Activated CD8-positive, alpha-beta T cell treated with anti-CD3 and anti-CD28 coated beads, Interleukin-2, amount 10 ng/mL, durations not matched to agents 7 days and 5 days (primary cell): Measurements from ENCODE around the gene NEK3. TPM values are rescaled to one million over a fixed set of nuclear protein-coding genes. Genes with fewer than 3 reads are reported as not detected.
A peak's percentile ranks its signal among the peaks of the same experiment; 100 is the strongest.
"Not testable (repeated sequence)": the region's sequence is repeated elsewhere in the genome, so short reads cannot be mapped to it uniquely, and the experiment has no call there.

Source experiments
- ATAC-seq: fragments of 150-1000 bp; cut with Tn5 transposase; one replicate; pipeline ENCODE4 v1.10.0; 2021; ENCODE audit warnings: moderate library complexity
- CTCF ChIA-PET: fragments of 350-600 bp; sonication (Branson Sonifier 250); formaldehyde crosslinking; loops from one replicate; lab custom pipeline; 2021; ENCODE audit warnings: antibody characterized with exemption; lab: Charles Lee
- POLR2A ChIA-PET: fragments of 350-600 bp; sonication (Branson Sonifier 250); formaldehyde crosslinking; loops from one replicate; lab custom pipeline; 2021; ENCODE audit warnings: antibody characterized with exemption; lab: Charles Lee
- DNase-seq: peaks from one replicate; pipeline ENCODE4 v3.0.0-alpha.2; 2020
- H3K27ac Mint-ChIP-seq: one replicate; pipeline ENCODE4 v1.8.0; 2021; ENCODE audit warnings: mild to moderate bottlenecking, mixed read lengths
- H3K27me3 Mint-ChIP-seq: one replicate; pipeline ENCODE4 v1.8.0; 2021; ENCODE audit warnings: low read depth, mixed read lengths
- H3K36me3 Mint-ChIP-seq: one replicate; pipeline ENCODE4 v1.8.0; 2021; ENCODE audit warnings: low read depth, mixed read lengths
- H3K4me1 Mint-ChIP-seq: one replicate; pipeline ENCODE4 v1.8.0; 2021; ENCODE audit warnings: low read depth, mixed read lengths
- H3K4me3 Mint-ChIP-seq: one replicate; pipeline ENCODE4 v1.8.0; 2021; ENCODE audit warnings: mild to moderate bottlenecking, mixed read lengths
- H3K9me3 Mint-ChIP-seq: one replicate; pipeline ENCODE4 v1.8.0; 2022; ENCODE audit warnings: mixed read lengths; ENCODE audit not compliant: insufficient read depth
- total RNA-seq, 2 experiments: library from RNA; stranded (reverse); gene quantifications; one replicate each; pipeline ENCODE4 v1.2.3, GENCODE V29; 2021

Gene NEK3
- total RNA-seq, 2 experiments from 2014 or later: 0.39 to 2.5 TPM

- no peak overlapping the region for H3K4me3 Mint-ChIP-seq
Measured at GRCh38 chr13:52165411-52165810, 6.0 kb upstream of the NEK3 start.

GRCh38 chr13:52164989-52165388 lies 5.6 kb upstream of the NEK3 start:
- ChIA-PET CTCF (interaction anchor here (1.8 kb wide), 1 partner anchor 37 kb away, joined by 3 read pairs; no protein-coding TSS in a partner anchor), POLR2A (no interaction called here)
- Mint-ChIP-seq H3K27me3 (peaks cover under 1% of the 10 kb centered on the region), H3K4me3 (no peak overlapping the region), H3K36me3 (peaks cover 11% of the 10 kb centered on the region), H3K9me3 (no peaks in the 10 kb centered on the region), H3K4me1 (peaks cover 13% of the 10 kb centered on the region), H3K27ac (no peak overlapping the region)
- DNase-seq (no peak), ATAC-seq (no peak)

More at GRCh38 chr13:52165411-52165810, 6.0 kb upstream of the NEK3 start:
- ChIA-PET POLR2A (interaction anchor here (0.5 kb wide), 1 partner anchor 365 kb away, joined by 3 read pairs; no protein-coding TSS in a partner anchor), CTCF (no interaction called here)
- H3K27ac Mint-ChIP-seq: no peak overlapping the region
- DNase-seq (no peak), ATAC-seq (no peak)
- peaks cover 11% of the 10 kb centered on the region for H3K4me1 Mint-ChIP-seq
- peaks cover 10% of the 10 kb centered on the region for H3K36me3 Mint-ChIP-seq
- no peaks in the 10 kb centered on the region for H3K27me3 Mint-ChIP-seq
- H3K9me3 Mint-ChIP-seq: no peaks in the 10 kb centered on the region

- H3K27me3 Mint-ChIP-seq, POLR2A ChIA-PET, H3K9me3 Mint-ChIP-seq, DNase-seq, ATAC-seq, H3K27ac Mint-ChIP-seq, H3K4me3 Mint-ChIP-seq: not testable (repeated sequence)
- CTCF ChIA-PET: interaction anchor here (1.8 kb wide), 1 partner anchor 36 kb away, joined by 3 read pairs; no protein-coding TSS in a partner anchor
- Mint-ChIP-seq H3K36me3 (peaks cover 15% of the 10 kb centered on the region), H3K4me1 (peaks cover 19% of the 10 kb centered on the region)
Measured at GRCh38 chr13:52163878-52164277, 4.5 kb upstream of the NEK3 start.

- H3K36me3 Mint-ChIP-seq: peaks cover 13% of the 10 kb centered on the region
- ATAC-seq: no peak
- CTCF ChIA-PET: no interaction called here
- POLR2A ChIA-PET: no interaction called here
- no peak overlapping the region for H3K4me3 Mint-ChIP-seq
- H3K9me3 Mint-ChIP-seq: no peaks in the 10 kb centered on the region
- peaks cover 15% of the 10 kb centered on the region for H3K27me3 Mint-ChIP-seq
- peaks cover 27% of the 10 kb centered on the region for H3K4me1 Mint-ChIP-seq
- H3K27ac Mint-ChIP-seq: no peak overlapping the region
- DNase-seq: no peak
Measured at GRCh38 chr13:52162279-52163101, 3.1 kb upstream of the NEK3 start.

GRCh38 chr13:52161181-52161646 lies 1.8 kb upstream of the NEK3 start:
- H3K4me3 Mint-ChIP-seq: no peak overlapping the region
- H3K4me1 Mint-ChIP-seq: peaks cover 30% of the 10 kb centered on the region
- H3K9me3 Mint-ChIP-seq: no peaks in the 10 kb centered on the region
- peaks cover 8% of the 10 kb centered on the region for H3K36me3 Mint-ChIP-seq
- H3K27ac Mint-ChIP-seq: no peak overlapping the region
- CTCF ChIA-PET: interaction anchor here (1.1 to 2.1 kb wide), 3 partner anchors 34 to 346 kb away, joined by 3 to 5 read pairs (median 4); no protein-coding TSS in a partner anchor
- DNase-seq (no peak), ATAC-seq (no peak)
- peaks cover 24% of the 10 kb centered on the region for H3K27me3 Mint-ChIP-seq
- POLR2A ChIA-PET: no interaction called here

GRCh38 chr13:52160506-52160905 lies 1.1 kb upstream of the NEK3 start:
- ChIA-PET CTCF (interaction anchor here (1.1 to 2.1 kb wide), 3 partner anchors 34 to 345 kb away, joined by 3 to 5 read pairs (median 4); no protein-coding TSS in a partner anchor), POLR2A (interaction anchor here (1.2 to 1.3 kb wide), 2 partner anchors 33 to 148 kb away, joined by 4 to 5 read pairs; partner anchors contain the start of gene ALG11)
- peaks cover 30% of the 10 kb centered on the region for H3K4me1 Mint-ChIP-seq
- ATAC-seq: no peak
- H3K27me3 Mint-ChIP-seq: peaks cover 24% of the 10 kb centered on the region
- no peaks in the 10 kb centered on the region for H3K9me3 Mint-ChIP-seq
- no peak overlapping the region for H3K27ac Mint-ChIP-seq
- no peak for DNase-seq
- H3K4me3 Mint-ChIP-seq: no peak overlapping the region
- H3K36me3 Mint-ChIP-seq: peaks cover 8% of the 10 kb centered on the region

GRCh38 chr13:52160053-52160452 lies 656 bp upstream of the NEK3 start:
- peaks cover 30% of the 10 kb centered on the region for H3K4me1 Mint-ChIP-seq
- POLR2A ChIA-PET: interaction anchor here (1.2 to 1.3 kb wide), 2 partner anchors 34 to 148 kb away, joined by 4 to 5 read pairs; partner anchors contain the start of gene ALG11
- H3K36me3 Mint-ChIP-seq: peaks cover 5% of the 10 kb centered on the region
- no peak for ATAC-seq
- peak overlapping the region; percentile 77 for H3K4me3 Mint-ChIP-seq
- no peak for DNase-seq
- CTCF ChIA-PET: interaction anchor here (1.1 to 2.1 kb wide), 2 partner anchors 36 to 345 kb away, joined by 3 to 5 read pairs; no protein-coding TSS in a partner anchor
- H3K27ac Mint-ChIP-seq: peak overlapping the region; percentile 58
- peaks cover 27% of the 10 kb centered on the region for H3K27me3 Mint-ChIP-seq
- no peaks in the 10 kb centered on the region for H3K9me3 Mint-ChIP-seq

- peak overlapping the region; percentile 77 for H3K4me3 Mint-ChIP-seq
- peaks cover 30% of the 10 kb centered on the region for H3K4me1 Mint-ChIP-seq
- peaks cover 29% of the 10 kb centered on the region for H3K27me3 Mint-ChIP-seq
- ChIA-PET CTCF (no interaction called here), POLR2A (no interaction called here)
- DNase-seq: no peak
- peaks cover 5% of the 10 kb centered on the region for H3K36me3 Mint-ChIP-seq
- peak overlapping the region; percentile 48 for H3K27ac Mint-ChIP-seq
- ATAC-seq: no peak
- no peaks in the 10 kb centered on the region for H3K9me3 Mint-ChIP-seq
Measured at GRCh38 chr13:52158629-52159158, 703 bp downstream of the NEK3 start.

- H3K27me3 Mint-ChIP-seq: peaks cover 29% of the 10 kb centered on the region
- ChIA-PET CTCF (interaction anchor here (1.1 to 1.5 kb wide), 3 partner anchors 158 to 341 kb away, joined by 3 to 4 read pairs (median 3); partner anchors contain the start of gene VPS36), POLR2A (interaction anchor here (0.7 to 1.4 kb wide), 3 partner anchors 10 to 189 kb away, joined by 3 to 4 read pairs (median 3); no protein-coding TSS in a partner anchor)
- peaks cover 23% of the 10 kb centered on the region for H3K4me1 Mint-ChIP-seq
- H3K9me3 Mint-ChIP-seq: no peaks in the 10 kb centered on the region
- DNase-seq (no peak), ATAC-seq (no peak)
- H3K36me3 Mint-ChIP-seq: peaks cover 5% of the 10 kb centered on the region
- H3K4me3 Mint-ChIP-seq: no peak overlapping the region
- no peak overlapping the region for H3K27ac Mint-ChIP-seq
Measured at GRCh38 chr13:52156724-52157261, 2.6 kb downstream of the NEK3 start.

GRCh38 chr13:52155177-52155576 lies 4.2 kb downstream of the NEK3 start:
- H3K27me3 Mint-ChIP-seq: peaks cover 29% of the 10 kb centered on the region
- DNase-seq (no peak), ATAC-seq (no peak)
- no peak overlapping the region for H3K27ac Mint-ChIP-seq
- POLR2A ChIA-PET: no interaction called here
- H3K4me1 Mint-ChIP-seq: peaks cover 18% of the 10 kb centered on the region
- CTCF ChIA-PET: no interaction called here
- no peaks in the 10 kb centered on the region for H3K9me3 Mint-ChIP-seq
- no peak overlapping the region for H3K4me3 Mint-ChIP-seq
- H3K36me3 Mint-ChIP-seq: peaks cover 5% of the 10 kb centered on the region

- ATAC-seq (no peak), DNase-seq (no peak)
- Mint-ChIP-seq H3K27me3 (no peaks in the 10 kb centered on the region), H3K36me3 (no peaks in the 10 kb centered on the region), H3K4me1 (no peaks in the 10 kb centered on the region), H3K4me3 (no peak overlapping the region), H3K9me3 (no peaks in the 10 kb centered on the region), H3K27ac (no peak overlapping the region)
- POLR2A ChIA-PET: interaction anchor here (0.8 kb wide), 1 partner anchor 10 kb away, joined by 3 read pairs; no protein-coding TSS in a partner anchor
- CTCF ChIA-PET: no interaction called here
Measured at GRCh38 chr13:52147225-52147624, 12.2 kb downstream of the NEK3 start.
